Stimulated activated CD8-positive, alpha-beta memory T cell treated with anti-CD3 and anti-CD28 coated beads, Interleukin-7, amount 100 ng/mL, for 24 hours (primary cell): ENCODE results near the gene MSI1.
A peak's percentile ranks its signal among the peaks of the same experiment; 100 is the strongest.
"Not testable (repeated sequence)": the region's sequence is repeated elsewhere in the genome, so short reads cannot be mapped to it uniquely, and the experiment has no call there.

Experiments
- DNase-seq: peaks from one replicate; pipeline ENCODE4 v3.0.0-alpha.2; 2020; ENCODE audit warnings: low read depth

Gene MSI1

GRCh38 chr12:120356567-120357030 is 12.4 kb downstream of the MSI1 start:
- peak; percentile 57 for DNase-seq

- DNase-seq = no peak
Measured at GRCh38 chr12:120353556-120354317, 15.2 kb downstream of the MSI1 start.

- DNase-seq = no peak
Measured at GRCh38 chr12:120353136-120353535, 15.8 kb downstream of the MSI1 start.

- no peak for DNase-seq
Measured at GRCh38 chr12:120352117-120352516, 16.8 kb downstream of the MSI1 start.

- DNase-seq = no peak
Measured at GRCh38 chr12:120350576-120351350, 18.2 kb downstream of the MSI1 start.

GRCh38 chr12:120347766-120348165 is 21.2 kb downstream of the MSI1 start:
- DNase-seq = no peak

DNA sequence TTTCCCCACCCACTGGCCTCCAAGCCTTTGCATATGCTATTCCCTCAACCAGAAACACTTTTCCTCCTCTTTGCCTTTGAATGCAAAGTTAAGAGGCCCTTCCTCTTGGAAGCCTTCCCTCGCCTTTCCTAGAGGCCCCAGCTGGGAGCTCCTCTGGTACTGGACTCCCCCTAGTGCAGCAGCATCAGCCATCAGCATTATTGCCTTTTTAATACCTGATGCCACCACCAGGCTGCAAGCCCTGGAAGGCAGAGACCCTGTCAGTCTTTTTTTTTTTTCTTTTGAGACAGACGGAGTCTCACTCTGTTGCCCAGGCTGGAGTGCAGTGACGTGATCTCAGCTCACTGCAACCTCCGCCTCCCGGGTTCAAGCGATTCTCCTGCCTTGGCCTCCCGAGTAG is 22.3 kb downstream of the MSI1 start:
- DNase-seq = no peak

DNA sequence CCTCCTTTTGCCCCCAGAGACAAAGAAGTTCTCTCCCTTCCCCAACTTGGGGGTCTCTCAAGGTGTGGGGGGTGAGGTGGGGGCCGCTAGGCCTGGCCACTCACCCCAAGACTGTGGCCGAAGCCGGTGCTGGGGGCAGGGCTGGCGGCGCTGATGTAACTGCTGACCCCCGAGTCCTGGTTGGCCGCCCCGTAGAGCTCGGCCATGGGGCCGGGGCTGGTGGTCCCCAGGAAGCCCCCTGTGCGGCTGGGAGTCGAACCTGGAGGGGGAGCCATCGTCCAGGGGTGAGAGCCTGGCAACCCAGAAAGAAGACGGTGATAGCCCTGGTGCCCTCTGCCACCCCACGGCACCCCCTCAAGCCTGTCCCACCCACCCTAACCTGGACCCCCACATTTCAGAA is 22.9 kb downstream of the MSI1 start:
- no peak for DNase-seq

- no peak for DNase-seq
Measured at GRCh38 chr12:120343692-120344091, 25.3 kb downstream of the MSI1 start.

DNA sequence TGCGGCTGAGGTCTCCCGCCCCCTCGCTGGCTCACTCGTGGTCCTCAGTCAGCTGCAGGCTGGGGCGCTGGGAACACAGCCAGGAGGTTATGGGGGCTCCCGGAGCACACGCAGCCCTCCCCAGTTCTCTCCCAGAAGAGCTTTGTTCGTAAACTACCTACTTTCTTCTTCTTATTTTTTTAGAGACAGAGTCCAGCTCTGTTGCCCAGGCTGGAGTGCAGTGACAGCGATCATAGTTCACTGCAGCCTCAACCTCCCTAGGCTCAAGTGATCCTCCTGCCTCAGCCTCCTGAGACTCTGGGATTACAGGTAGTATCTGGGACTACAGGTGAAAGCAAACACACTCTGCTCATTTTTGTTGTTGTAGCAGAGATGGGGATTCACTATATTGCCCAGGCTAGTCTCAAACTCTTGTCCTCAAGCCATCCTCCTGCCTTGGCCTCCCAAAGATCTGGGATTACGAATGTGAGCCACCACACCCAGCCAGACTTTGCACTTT is 25.9 kb downstream of the MSI1 start:
- no peak for DNase-seq

DNA sequence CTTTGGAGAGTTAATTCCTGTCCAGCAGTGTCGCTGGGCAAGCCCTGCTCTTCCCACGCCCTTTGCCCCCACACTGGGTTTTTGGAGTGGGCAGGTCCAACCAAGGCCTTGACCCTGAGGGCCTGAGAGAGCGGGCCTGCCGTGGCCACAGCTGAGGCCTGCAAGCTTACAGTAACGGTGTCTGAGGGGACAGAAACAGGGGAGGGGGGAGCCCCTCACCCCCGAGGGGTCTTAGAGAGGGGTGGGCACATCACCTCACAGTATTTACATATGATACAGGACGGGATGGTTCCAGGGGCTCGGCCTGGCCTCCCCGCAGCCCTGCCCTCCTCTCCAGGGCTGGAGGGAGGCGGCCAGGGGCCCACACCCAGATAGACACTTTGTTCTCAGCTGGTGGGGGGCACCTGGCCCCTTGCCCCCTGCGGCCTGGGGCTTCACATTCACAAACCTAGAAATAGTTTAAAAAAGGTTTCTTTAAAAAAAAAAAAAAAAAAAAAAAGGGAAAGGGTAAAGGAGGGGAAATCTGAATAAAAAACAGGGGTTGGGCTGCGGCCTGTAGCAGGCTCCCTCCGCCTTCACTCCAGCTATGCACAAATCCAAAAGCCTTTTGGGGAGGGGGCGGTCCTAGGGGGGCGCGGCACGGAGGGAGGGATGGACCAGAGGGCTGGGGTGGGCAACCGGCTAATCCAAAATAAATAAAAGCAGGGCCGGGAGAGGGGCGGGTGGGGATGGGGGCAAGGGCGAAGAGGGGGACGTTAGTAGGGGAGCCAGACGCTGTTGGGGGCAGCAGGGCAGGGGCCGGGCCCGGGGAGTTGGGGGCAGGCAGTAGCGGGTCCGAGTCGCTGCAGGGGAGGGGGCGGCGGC is 26.6 kb downstream of the MSI1 start:
- no peak for DNase-seq

DNA sequence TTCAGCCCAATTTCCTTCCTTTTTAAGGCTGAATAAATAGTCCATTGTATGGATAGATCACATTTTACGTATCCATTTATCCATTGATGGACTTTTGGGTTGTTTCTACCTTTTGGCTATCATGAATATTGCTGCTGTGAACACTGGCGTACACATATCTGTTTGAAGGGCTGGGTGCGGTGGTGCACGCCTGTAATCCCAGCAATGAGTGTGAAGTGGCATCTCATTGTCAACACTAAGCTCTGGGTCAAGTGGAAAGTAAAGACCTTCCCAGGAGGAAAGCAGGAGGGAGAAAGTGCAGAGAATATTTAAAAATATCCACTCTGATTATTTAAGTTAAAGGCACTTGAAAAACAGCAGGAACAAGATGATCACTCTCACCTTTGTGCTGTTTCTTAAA is 29.7 kb downstream of the MSI1 start:
- no peak for DNase-seq

DNA sequence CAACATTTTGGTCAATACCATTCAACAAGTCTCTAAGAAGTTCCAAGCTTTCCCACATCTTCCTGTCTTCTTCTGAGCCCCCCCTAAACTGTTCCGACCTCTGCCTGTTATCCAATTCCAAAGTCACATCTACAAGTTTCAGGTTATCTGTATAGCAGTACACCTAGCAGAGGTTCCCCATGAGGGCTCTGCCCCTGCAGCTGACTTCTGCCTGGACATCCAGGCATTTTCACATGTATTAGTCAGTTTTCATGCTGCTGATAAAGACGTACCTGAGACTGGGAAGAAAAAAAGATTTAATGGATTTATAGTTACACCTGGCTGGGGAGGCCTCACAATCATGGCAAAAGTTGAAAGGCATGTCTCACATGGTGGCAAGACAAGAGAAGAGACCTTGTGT is 31.2 kb downstream of the MSI1 start:
- no peak for DNase-seq

DNA sequence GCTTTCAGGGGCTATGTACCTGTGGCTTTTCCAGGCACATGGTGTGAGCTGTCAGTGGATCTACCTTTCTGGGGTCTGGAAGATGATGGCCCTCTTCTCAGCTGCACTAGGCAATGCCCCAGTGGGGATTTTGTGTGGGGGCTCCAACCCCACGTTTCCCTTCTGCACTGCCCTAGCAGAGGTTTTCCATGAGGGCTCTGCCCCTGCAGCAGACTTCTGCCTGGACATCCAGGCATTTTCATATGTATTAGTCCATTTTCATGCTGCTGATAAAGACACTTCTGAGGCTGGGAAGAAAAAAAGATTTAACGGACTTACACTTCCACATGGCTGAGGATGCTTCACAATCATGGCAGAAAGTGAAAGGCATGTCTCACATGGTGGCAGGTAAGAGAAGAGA is 32.6 kb downstream of the MSI1 start:
- DNase-seq = not testable (repeated sequence)

- DNase-seq = not testable (repeated sequence)
Measured at GRCh38 chr12:120335447-120335846, 33.5 kb downstream of the MSI1 start.

- no peak for DNase-seq
Measured at GRCh38 chr12:120332523-120332922, 36.4 kb downstream of the MSI1 start.

DNA sequence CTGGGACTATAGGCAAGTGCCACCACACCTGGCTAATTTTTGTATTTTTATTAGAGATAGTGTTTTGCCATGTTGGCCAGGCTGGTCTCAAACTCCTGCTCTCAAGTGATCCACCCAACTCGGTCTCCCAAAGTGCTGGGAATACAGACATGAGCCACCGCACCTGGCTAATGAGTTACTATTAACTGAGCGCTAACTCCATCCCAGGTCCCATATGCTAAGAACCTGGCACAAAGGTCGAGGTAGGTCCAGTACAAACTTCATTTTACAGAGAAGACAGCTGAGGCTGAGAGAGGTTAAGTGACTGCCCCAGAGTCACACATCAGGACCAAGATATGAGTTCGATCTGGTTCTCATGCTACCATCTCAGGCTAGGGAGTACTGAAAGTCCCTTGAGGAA is 36.9 kb downstream of the MSI1 start:
- DNase-seq = no peak

- no peak for DNase-seq
Measured at GRCh38 chr12:120331390-120331789, 37.6 kb downstream of the MSI1 start.

- DNase-seq = no peak
Measured at GRCh38 chr12:120328228-120328627, 40.7 kb downstream of the MSI1 start.

DNA sequence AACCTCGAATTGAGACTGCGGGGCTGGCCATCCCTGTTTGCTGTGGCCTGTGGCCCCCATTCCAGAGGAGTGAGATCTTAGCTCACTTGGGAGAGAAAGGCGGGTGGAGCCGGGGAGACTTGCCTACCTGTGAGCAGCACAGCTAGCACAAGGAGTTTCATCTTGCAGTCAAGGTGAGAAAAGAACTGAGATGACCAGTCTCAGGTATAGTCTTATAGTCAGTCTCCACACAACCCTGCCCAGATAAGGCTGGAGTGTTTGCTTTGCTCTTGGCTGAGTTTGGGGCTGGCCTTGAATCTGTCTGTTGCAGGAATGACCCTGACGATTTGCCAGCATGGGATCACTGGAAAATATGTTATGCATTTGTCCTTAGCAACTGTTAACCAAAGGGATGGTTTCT is 41.4 kb downstream of the MSI1 start, which contains the start of gene PLA2G1B:
Gene PLA2G1B, minus strand, starts transcription at position 187 of the 400 bp plus-strand sequence. Its CDS starts 26 bp downstream, at position 161.
- DNase-seq = no peak

GRCh38 chr12:120324841-120325417 is 44.0 kb downstream of the MSI1 start:
- no peak for DNase-seq

GRCh38 chr12:120323772-120324171 is 45.2 kb downstream of the MSI1 start:
- no peak for DNase-seq
